ENCODE data around the gene SRGN. TPM values are rescaled to one million over a fixed set of nuclear protein-coding genes. Genes with fewer than 3 reads are reported as not detected.

Gene SRGN
- total and polyA plus RNA-seq, 11 donors = 28.8 to 214 (median 54.7) TPM

DNA sequence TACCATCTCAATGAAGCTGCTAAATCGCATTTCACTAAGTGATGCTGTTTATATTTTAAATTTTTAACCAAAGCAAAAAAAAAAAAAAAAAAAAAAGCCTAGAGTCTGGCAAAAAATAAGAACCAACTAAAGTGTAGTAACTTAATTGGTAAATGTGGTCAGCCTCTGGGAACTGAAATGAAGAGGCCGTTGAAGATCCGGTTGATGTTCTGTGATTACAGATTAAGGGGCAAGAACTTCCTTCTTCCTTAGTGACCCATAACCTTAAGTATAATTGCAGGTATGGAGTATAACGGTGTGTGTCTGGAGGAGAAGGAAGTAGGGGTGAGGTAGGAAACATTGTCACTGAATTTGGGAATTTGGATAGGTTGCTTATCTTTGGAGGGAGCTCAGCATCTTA, 7.7 kb upstream of the SRGN start:
- Histone ChIP-seq H3K4me1 (peaks cover 0 to 4% (median under 1%) of the 10 kb centered on the region in 12 donors), H3K27ac (no peak overlapping the region), H3K27me3 (no peaks in the 10 kb centered on the region), H3K36me3 (no peaks in the 10 kb centered on the region), H3K4me3 (no peak overlapping the region), H3K9me3 (no peaks in the 10 kb centered on the region)
- DNase-seq (no peak), ATAC-seq (no peak)
- TF ChIP-seq, protein P1, sequence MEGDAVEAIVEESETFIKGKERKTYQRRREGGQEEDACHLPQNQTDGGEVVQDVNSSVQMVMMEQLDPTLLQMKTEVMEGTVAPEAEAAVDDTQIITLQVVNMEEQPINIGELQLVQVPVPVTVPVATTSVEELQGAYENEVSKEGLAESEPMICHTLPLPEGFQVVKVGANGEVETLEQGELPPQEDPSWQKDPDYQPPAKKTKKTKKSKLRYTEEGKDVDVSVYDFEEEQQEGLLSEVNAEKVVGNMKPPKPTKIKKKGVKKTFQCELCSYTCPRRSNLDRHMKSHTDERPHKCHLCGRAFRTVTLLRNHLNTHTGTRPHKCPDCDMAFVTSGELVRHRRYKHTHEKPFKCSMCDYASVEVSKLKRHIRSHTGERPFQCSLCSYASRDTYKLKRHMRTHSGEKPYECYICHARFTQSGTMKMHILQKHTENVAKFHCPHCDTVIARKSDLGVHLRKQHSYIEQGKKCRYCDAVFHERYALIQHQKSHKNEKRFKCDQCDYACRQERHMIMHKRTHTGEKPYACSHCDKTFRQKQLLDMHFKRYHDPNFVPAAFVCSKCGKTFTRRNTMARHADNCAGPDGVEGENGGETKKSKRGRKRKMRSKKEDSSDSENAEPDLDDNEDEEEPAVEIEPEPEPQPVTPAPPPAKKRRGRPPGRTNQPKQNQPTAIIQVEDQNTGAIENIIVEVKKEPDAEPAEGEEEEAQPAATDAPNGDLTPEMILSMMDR (IDR thresholded peaks at IDR 0.05) = no peak
- TF ChIP-seq POLR2A (IDR thresholded peaks at IDR 0.05) = no peak
- intact Hi-C loops (cut with DNase I) = no loop called here
- 69 to 79% (median 71%) methylated on average over 4 of the region's 4 CpGs for WGBS, 4 donors

DNA sequence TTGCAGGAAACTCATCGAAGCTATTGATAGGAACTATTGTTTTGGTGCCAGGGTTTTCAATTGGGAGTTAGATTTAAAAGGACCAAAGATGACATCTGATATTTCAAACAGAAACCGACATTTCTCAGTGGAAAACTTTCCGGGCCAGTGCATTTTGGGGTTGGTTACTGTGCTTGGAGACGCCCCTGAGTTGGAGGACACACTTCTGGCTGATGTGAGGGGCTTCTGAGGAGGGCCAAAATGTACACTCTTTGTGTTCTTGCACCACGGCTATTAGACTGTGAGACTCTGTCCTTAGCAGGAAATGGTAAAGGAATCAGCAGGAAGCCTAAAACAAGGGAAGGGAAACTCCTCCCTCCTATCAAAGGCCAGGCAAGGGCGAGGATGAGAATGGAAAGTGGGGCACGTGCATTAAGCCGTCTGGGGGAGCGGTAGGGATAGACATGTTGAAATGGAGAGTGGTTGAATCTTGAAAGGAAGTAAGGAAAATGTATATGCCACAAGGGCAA, 1.8 kb upstream of the SRGN start:
- Histone ChIP-seq H3K4me3 (peak overlapping the region in 8 of 12 donors; percentile 16 to 46 (median 22)), H3K4me1 (peaks cover 0 to 30% (median 13%) of the 10 kb centered on the region in 12 donors), H3K27ac (peak overlapping the region; percentile 57 to 97 (median 87)), H3K9me3 (no peaks in the 10 kb centered on the region), H3K36me3 (no peaks in the 10 kb centered on the region), H3K27me3 (no peaks in the 10 kb centered on the region)
- 31 to 49% (median 35%) methylated on average over 9 of the region's 9 CpGs for WGBS, 4 donors
- ATAC-seq (peak; percentile 19 to 78 (median 62)), DNase-seq (peak in 4 of 5 donors; percentile 40 to 52 (median 50))
- TF ChIP-seq, protein P1 (IDR thresholded peaks at IDR 0.05) = no peak
- peak in 1 of 2 donors; percentile 20 for TF ChIP-seq POLR2A (IDR thresholded peaks at IDR 0.05)
- intact Hi-C loops (cut with DNase I) = loop anchor here in 1 of 10 donors (2.0 kb wide), 1 partner anchor 25 kb away; no protein-coding TSS in a partner anchor

DNA sequence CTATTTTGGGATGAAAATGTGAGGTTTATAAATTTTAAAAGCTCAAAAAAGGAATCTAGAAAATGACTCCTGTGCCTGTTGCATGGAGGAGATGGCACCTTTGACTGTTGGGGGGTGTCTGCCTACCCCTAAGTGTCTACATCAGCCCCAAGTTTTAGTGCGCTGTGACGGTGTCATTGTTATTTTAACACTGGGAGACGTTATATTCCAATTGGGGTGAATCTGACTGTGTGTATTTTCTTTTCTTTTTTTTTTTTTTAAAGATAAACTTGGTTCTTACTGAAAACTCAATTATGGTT, 517 bp downstream of the SRGN start:
- peak overlapping the region; percentile 77 to 97 (median 87) for H3K27ac ChIP-seq
- intact Hi-C loops (cut with DNase I) = loop anchor here in 4 of 10 donors (2.0 kb wide), 3 partner anchors 28 to 36 kb away; no protein-coding TSS in a partner anchor
- H3K4me1 ChIP-seq = peaks cover 0 to 54% (median 19%) of the 10 kb centered on the region in 12 donors
- ATAC-seq (no peak), DNase-seq (no peak)
- WGBS, 4 donors = 54 to 74% (median 68%) methylated on average over 3 of the region's 3 CpGs
- no peaks in the 10 kb centered on the region for H3K36me3 ChIP-seq
- H3K4me3 ChIP-seq = peak overlapping the region; percentile 8 to 77 (median 54)
- H3K27me3 ChIP-seq = no peaks in the 10 kb centered on the region
- H3K9me3 ChIP-seq = no peaks in the 10 kb centered on the region
- TF ChIP-seq, protein P1 (IDR thresholded peaks at IDR 0.05) = no peak
- TF ChIP-seq POLR2A (IDR thresholded peaks at IDR 0.05) = no peak

DNA sequence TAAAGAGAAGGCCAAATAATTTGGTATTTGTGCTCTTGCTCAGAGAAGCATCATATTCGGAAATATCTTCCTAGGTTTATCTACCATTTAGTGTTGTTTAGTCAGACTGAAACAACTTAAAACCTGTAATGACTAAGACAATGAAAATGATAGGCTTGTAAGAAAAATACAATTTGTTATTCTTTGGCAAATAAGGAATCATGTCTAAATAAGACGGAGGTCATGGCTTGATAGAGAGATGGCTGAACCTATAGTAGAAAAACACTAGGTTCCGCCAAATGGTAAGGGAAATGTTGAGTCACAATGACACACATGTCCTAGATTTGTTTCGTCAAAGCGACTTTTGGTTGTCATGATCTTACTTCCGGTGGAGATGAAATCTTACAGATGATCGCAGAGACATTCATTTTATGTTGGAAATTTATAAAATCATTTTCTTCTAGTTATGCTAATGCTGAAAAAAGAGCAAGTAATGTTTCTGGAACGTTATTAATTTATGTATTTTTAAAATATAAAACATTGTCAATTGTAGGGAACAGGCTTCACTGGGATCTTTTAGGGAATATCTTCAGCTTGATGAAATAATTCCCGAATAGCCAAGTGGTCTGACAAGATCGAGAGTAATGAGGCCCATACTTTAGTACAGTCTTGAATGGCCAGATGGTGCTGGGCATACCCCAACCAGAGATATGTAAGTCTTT, 1.0 kb downstream of the SRGN start:
- 64 to 76% (median 72%) methylated on average over 10 of the region's 10 CpGs for WGBS, 4 donors
- Histone ChIP-seq H3K36me3 (peaks cover 0 to under 1% (median 0%) of the 10 kb centered on the region in 9 donors), H3K27me3 (no peaks in the 10 kb centered on the region), H3K9me3 (no peaks in the 10 kb centered on the region), H3K27ac (peak overlapping the region; percentile 77 to 97 (median 87)), H3K4me3 (peak overlapping the region; percentile 8 to 77 (median 54)), H3K4me1 (peaks cover 0 to 59% (median 20%) of the 10 kb centered on the region in 12 donors)
- intact Hi-C loops (cut with DNase I) = loop anchor here in 4 of 10 donors (2.0 kb wide), 3 partner anchors 28 to 36 kb away; no protein-coding TSS in a partner anchor
- ATAC-seq = peak in 1 of 4 donors; percentile 39
- no peak for DNase-seq
- TF ChIP-seq, protein P1 (IDR thresholded peaks at IDR 0.05) = no peak
- no peak for TF ChIP-seq POLR2A (IDR thresholded peaks at IDR 0.05)

All from heart left ventricle (tissue), 16 donors.